M059J (cell line): ENCODE measurements around the gene GPR108. TPM values are rescaled to one million over a fixed set of nuclear protein-coding genes. Genes with fewer than 3 reads are reported as not detected.
"Not testable (repeated sequence)": the region's sequence is repeated elsewhere in the genome, so short reads cannot be mapped to it uniquely, and the experiment has no call there.

Experiments used
- DNase-seq: peaks from one replicate; pipeline ENCODE4 v3.0.0-alpha.2; 2012; ENCODE audit warnings: low read depth
- total RNA-seq: library from RNA; depleted of rRNA; stranded (reverse); fragments of >200 nt; shearing (Covaris generic); gene quantifications from 2 replicates; pipeline ENCODE4 v1.2.3, GENCODE V29; 2014

The GPR108 gene
- total RNA-seq, 1 experiment from 2014 or later, result 54.7 TPM

DNA sequence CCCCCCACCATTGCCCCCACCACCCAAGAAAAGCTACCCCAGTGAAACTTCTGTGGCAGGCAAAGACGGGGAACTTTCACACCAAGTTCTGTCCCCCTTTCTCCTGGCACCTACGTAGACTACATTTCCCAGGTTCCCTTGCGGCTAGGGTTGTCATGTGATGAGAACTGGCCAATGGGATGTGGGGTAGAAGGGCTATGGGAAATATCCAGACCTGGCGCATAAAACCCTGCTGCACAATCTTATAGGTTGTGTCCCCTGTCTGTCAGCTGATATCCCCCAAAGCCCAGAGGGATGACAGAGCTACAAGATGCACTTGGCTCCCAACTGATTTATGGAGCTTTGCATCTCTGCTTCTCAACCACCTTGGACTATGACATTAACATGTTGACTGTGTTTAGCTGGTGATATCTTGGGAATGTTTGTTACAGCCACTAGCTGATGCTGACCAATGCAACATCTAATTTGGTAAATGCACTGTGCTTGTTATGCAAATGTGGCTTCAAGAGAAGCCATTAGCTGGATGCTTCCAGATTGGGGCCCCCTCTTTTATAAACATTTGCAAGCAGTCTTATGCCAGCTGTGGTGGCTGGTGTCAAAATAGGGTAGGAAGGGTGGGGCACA, 23.8 kb upstream of the GPR108 start:
- DNase-seq, result peak; percentile 28

DNA sequence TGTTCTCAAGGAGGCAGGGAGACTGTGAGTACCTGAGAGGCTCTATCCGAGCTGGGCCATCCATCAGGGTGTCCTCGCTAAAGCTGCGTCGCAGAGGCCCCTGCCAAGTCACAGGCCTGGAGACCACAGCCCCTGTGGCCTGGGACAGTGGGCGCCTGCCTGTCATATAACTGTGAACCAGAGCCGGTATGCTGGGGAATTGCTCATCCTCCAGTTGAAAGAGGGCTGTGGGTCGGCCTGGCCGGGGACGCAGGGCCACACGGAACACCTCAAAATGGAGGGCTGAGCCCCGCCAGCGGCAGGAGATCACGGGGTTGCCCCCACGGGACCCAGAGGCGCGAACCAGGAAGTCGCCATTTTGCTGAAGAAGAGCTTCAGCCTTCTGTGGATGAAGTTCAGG, 23.2 kb upstream of the GPR108 start:
- no peak for DNase-seq

DNA sequence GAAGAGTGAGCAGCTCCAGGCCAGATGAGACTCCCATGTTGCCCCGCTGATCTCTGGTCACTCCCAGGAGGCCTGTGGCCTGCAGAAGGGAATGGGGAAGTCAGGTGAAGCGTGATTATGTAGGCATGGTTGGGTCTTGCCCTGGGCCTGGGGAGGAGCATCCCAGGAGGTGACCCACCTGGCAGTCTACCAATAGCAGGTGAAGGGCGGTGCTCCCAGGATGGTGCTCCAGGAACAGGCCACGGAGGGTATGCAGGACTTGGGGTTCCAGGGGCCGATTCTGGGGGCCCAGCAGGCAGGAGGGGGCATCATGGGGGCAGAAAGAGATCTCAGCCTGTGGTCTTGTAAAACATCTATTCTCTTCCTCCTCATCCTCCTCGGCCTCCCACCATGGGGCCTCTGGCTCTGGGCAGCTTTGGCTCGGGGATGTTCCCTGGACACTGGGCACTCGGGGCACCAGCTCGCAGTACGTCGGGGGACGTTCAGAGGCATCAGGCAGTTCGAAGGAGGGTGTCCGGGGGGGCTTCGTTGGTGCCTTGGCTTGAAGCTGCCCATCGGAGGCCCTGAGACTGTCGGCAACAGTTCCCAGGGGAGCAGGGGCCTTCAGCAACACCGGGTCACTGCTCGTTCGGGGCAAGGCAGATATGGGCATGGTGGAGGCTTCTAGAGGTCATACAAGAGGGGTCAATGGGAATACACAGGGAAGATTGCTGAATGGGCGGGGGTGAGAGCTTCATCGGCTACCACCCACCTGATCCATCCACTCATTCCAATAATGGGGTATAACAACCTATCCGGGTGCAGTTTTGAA, 17.5 kb upstream of the GPR108 start:
- no peak for DNase-seq

DNA sequence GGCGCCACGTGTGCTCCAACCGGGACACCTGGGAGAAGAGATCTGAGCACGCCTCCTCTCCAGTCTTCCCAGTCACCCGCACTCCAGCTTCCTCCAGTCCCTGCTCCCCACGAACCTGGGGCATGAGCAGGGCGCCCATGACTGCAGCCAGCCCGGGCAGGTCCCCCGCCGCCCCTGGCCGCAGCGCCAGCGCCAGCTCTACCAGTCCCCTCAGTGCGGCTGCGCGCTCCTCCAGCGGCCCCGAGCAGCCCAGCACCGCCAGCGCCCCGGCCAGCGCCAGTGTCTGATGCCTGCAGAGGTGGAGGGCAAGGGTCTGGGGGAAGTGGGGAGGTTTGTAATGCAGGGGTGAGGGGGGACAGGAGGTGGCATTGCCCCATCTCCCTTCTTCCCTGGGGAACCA, 16.8 kb upstream of the GPR108 start:
- no peak for DNase-seq

DNA sequence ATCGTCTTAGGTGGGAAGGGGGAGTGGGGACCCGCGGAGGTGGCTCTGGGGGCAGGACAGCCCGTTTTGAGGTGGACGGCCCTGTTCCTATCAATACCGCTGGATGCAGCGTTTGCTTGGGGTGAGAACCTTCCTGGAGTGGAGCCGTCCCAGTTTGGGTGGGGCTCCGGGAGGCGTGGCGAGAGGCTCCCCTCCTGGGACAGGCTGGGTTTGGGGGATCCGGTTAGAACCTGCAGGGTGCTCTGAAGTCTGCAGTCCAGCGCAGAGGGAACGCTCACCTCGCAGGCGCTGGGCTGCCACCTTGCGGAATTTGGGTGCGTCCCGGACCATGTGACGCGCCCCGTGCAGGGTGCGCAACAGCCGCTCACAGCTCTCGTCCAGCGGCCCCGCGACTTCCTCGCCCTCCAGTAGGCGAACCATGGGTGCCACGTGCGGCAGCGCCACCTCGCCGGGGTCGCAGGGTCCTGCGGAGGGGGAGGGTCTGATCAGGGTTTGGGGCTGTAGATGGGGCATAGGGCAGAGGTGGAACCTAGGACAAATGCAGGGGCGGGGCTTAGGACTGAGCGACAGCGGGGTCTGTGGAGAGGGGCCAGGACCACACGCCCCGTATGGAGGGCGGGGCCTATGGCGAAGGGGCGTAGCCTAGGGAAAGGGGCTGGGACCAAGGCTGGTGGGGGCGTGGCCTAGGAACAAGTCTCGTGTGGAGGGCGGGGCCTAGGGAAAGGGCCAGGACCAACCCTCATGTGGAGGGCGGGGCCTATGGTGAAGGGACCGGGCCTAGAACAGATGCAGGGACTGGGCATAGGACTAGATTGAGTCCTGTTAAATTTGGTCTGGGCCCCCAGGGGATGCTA, 16.0 kb upstream of the GPR108 start:
- DNase-seq, result peak; percentile 58

DNA sequence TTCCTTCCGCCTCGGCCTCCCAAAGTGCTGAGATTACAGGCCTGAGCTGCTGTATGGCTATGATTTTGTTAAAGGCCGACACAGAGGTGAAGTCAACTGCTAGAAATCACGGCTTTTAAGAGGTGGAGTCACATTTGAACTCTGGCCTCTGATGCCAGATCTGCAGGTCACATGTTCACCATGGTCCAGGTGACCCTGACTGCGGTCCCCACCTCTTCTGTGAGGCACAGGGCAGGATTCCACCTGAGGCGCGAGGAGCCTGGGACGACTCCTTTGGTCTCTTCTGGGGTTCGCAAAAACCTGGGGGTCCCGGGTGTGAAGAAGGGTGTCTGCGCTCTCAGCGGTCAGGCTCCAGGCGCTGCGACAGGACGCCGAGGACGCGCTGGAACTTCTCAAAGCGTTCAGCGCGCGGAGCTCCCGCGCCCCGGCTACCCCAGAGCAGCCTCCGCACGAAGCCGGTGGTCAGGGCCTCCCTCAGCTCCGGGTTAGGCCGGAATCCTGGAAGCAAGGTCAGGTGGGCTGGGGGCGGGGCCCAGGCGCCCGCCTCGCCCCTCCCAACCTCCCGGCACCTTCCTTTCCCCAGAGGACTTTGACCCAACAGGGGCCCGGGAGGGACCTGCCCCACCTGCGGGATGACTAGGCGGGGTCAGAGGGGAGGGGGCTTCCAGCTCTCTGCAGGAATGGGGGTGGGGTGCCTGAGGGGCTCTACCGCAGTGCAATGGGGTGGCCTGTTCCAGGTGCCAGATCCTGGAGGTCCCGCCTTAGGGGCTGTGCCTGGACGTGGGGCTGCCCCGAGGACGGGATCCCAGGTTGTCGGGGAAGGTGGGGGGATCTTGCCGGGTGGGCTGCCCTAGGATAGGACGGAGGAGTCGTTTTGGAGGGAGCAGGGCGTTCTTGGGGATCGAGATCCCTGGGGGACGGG, 15.1 kb upstream of the GPR108 start:
- DNase-seq, result no peak

DNA sequence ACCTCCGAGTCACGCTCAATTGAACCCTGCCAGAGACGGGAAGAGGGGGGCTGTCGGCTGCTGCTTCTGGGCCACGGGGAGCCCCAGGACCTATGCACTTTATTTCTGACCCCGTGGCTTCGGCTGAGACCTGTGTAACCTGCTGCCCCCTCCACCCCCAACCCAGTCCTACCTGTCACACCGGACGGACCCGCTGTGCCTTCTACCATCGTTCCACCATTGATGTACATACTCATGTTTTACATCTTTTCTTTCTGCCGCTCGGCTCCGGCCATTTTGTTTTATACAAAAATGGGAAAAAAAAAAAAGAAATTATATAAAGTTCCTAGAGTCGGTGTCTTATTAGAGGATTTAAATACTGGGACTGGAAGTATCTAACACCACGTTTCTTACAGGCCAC, 13.8 kb upstream of the GPR108 start:
- no peak for DNase-seq

DNA sequence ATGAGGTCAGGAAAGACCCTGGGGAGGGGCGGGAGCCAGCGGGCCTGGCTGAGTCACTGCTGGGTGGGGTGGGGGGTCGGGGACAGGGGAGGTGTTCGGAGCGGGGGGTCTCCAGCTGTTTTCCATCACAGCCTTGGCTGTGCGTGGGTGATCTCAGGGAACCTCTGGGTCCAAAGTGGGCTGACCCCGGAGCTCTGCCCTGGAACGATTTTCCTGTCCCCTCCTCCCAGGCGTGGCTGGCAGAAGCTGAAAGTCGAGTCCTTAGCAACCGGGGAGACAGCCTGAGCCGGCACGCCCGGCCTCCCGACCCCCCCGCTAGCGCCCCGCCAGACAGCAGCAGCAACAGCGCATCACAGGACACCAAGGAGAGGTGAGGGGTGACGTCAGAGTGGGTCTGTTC, 12.7 kb upstream of the GPR108 start:
- DNase-seq, result no peak

DNA sequence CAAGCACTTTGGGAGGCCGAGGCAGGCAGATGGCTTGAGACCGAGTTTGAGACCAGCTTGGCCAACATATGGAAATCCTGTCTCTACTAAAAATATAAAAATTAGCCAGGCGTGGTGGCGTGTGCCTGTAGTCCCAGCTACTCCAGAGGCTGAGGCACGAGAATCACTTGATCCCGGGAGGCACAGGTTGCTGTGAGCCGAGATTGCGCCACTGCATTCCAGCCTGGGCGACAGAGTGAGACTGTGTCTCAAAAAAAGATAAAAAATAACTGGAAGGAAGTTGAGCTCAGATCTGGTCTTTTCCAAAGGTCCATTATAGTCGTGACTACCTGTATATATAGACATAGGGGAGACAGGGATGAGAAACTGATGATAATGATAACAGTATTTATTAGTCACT, 11.2 kb upstream of the GPR108 start:
- DNase-seq, result not testable (repeated sequence)

DNA sequence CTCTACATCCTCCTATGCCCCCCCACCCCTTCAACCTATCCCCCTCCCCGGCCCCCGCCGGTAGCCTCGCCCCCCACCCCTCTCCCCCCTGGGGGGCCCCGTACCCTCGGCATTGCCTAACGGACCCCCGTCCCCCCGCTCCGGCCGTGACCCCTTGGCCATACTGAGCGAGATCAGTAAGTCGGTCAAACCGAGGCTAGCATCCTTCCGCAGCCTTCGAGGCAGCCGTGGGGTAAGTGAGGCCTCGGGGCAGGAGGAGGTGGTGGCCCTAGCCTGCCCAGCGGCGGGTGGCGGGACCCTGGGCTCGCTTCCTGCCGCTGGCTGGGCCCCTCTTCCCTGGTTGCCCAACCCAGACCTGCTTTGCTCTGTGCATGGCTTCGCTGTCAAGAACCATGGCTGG, 8.6 kb upstream of the GPR108 start:
- no peak for DNase-seq

DNA sequence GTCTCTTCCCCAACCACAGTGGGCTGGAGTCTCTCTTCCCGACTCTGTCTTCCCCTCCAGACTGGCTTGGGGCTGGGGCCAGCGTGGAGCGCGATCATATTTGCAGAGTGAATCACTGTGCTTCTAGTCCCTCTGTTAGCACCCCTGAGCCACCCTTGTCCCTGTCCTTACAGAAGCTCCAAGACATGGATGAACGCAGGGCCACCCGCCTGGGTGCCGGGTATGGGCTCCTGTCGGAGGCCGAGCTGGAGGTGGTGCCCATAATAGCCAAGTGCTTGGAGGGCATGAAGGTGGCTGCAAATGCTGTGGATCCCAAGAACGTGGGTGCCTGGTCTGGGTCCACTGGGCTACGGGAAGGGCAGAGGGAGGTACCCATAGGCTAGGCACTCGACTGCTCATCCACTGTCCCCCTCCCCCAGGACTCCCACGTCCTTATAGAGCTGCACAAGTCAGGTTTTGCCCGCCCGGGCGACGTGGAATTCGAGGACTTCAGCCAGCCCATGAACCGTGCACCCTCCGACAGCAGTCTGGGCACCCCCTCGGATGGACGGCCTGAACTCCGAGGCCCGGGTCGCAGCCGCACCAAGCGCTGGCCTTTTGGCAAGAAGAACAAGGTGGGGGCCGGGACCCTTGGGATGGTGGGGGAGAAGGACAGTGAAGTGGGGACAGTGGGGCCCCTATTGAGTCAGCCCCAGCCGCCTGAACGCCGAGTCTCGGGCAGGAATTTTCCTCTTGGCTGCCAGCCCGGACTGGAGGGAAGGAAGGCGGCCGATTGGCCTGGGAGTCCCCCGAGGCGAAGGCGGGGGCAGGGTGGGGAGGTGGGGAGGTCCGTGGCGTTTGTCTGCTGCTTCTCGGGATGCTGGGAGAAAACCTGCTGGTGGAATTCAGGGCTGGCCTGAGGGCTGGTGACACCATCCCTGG, 7.3 kb upstream of the GPR108 start:
- peak; percentile 90 for DNase-seq

DNA sequence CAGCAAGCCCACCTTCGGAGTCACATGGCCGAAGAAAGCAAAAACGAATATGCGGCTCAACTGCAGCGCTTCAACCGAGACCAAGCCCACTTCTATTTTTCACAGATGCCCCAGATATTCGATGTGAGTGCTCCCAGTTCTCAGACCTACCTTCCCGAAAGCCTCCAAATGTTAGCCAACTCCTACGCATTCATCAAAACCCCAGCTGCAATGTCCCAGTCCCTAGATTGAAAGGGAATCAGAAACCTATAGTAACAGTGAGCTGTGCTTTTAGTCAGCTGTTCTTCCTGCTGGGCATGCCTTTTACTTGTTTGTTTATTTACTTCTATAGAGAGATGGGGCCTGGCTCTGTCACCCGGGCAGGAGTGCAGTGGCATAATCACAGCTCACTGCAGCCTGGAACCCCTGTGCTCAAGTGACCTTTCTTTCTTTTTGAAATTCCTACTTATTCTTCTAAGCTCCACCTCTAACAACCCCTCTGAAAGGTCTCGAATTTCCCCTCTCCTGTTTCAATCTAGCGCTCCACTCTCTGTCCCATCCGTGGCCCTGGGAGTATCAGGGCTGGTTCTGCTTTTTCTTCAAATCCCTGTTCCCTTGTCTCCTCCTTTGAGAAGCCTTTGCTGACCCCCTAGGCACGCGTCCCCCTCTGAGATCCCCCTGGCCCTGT, 6.5 kb upstream of the GPR108 start:
- DNase-seq, result peak; percentile 56

DNA sequence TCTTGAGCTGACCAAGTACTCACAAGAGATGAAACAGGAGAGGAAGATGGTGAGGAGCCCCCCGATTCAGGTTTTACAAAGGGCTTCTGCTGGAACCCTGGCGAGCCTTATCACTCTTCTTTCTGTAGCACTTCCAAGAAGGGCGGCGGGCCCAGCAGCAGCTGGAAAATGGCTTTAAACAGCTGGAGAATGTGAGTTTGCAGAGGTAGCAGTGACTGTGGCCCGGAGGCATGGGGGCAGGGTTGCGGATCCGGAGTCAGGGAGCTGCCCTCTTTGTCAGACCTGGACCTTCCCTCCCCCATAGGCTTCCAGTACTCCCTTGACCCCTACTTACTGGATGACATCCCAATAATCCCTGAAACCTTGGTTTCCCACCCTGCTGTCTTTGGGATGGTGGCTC, 5.7 kb upstream of the GPR108 start:
- no peak for DNase-seq

DNA sequence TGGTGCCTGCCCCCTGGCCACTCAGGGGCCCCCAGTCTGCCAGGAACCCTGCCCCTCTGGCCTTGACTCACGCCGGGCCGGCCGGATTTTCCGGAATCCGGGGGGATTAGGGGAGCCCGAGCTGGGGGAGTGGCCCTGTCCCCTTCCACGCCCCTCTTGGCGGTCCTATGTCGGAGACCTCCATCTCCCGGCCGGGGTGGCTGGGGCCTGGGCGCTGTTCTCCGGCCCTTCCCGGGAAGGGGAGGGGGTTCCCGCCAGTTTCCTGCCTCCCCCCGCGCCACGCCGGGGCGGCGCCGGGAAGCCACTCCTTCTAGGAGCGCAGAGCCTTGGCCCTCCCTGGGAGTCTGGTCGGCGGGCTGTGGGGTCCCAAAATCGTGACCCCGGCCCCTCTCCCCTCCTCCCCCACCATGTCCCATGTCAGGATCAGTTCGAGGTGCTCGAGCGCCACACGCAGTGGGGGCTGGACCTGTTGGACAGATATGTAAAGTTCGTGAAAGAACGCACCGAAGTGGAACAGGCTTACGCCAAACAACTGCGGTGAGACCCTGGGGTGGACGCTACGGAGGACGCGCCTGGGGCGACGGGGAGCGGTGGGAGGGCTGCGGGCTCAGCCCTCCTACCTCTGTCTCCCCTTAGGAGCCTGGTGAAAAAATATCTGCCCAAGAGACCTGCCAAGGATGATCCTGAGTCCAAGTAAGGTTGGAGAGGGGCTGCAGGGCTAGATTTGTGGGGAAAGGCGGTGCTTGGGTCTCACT, 3.4 kb upstream of the GPR108 start:
- DNase-seq, result peak; percentile 38

DNA sequence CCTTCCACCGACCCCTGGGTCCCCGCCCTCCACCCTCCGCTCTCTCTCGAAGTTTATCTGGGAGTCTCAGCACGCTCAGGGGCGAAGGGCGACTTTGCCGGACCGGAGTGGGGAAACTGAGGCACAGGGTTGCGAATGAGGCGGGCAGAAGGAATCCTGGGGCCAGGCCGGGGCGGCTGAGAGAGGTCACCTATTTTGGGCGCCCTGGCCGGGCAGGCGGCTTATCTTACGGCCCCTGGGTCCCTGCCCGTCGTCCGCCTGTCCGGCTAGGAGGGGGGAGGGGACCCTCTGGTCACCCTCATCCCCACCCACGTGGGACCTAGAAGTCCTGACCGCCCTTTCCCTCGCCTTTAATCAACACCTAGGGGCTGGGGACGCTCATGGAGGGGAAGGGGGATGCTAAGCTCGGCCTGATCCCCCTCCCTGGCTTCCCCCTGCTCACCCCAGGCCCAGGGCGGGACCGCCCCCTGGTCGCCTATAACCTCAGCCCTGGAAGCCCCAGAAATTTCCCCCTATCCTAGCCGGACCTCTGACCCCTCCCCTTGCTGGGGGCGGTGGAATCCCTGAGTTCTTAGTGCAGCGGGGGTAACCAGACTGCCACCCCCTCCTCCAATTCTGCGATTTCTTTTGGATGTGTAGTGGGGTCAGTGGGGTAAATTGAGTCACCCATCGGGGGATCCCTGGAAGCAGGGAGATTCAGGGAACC, 2.7 kb upstream of the GPR108 start:
- DNase-seq, result peak; percentile 38

DNA sequence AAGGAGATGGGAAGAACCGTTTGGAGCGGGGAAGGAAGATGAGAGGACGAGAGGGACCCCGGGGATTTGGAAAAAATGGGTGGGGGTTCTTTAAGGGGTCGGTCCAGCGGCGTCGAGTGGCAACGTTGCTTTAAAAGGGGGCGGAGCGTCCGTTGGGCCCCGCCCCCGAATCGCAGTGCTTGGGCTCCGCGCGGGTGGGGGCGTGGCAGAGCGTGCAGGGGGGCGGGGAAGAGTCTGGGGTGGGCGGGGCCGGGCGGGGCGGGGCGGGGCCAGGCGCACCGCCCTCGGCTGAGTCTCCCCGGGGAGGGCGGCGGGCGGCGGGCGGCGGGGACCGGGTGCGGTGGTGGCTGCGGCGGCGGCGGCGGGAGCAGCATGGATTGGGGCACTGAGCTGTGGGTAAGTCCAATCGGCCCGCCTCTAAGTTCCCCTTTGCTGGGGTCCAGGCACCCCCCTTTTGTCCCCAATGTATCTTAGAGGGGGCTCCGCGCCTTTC, 2.1 kb upstream of the GPR108 start, which contains the start of gene TRIP10:
TRIP10 (plus strand) TSS at position 291 of the 493 bp plus-strand sequence; CDS start at position 373, 82 bp downstream.
- DNase-seq, result peak; percentile 72

DNA sequence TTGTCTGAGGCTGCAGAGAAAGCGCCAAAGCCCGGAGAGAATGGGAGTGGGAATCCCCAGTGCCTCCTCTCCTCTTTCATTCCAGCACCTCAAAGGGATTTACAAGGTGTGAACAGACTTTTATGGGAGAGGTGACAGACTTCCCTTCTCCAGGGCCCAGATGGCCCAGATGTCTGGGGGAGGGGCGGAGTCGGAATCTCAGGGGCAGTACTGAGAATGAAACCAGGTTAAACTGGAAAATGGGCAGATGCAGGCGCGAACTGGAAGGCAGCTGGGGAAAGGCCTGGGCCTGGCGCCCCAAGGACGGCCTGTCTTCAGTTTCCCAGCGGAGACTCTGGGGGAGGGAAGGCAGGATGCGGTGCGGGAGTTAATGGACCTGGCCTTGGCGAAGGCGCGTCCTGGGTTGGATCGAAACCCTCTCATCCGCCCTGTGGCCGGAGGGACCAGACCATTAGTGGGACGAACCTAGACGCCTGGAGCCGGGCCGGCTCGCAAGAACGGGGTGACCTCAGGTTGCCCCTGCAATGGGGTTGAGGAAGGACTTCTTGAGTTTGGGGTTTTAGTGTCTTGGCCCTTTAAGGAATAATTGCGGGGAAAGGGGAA, 1.5 kb upstream of the GPR108 start:
- DNase-seq, result no peak
